Fibroblast of pulmonary artery (primary cell): Measurements from ENCODE around the gene TWIST2.

ENCODE experiments used
- DNase-seq: peaks from one replicate; pipeline ENCODE4 v3.0.0-alpha.2; 2010; ENCODE audit warnings: low read depth
- H3K4me3 ChIP-seq: replicated peaks from 2 replicates; pipeline ENCODE4 v1.5.1; 2011; ENCODE audit warnings: low read depth, mild to moderate bottlenecking, control low read depth, low read length, moderate library complexity
- TF ChIP-seq, protein P1 (sequence below): IDR thresholded peaks from 2 replicates; pipeline ENCODE4 v1.5.1; 2011; ENCODE audit warnings: mild to moderate bottlenecking, control low read depth, low read length, inconsistent platforms; ENCODE audit errors: missing control alignments

TWIST2 gene

DNA sequence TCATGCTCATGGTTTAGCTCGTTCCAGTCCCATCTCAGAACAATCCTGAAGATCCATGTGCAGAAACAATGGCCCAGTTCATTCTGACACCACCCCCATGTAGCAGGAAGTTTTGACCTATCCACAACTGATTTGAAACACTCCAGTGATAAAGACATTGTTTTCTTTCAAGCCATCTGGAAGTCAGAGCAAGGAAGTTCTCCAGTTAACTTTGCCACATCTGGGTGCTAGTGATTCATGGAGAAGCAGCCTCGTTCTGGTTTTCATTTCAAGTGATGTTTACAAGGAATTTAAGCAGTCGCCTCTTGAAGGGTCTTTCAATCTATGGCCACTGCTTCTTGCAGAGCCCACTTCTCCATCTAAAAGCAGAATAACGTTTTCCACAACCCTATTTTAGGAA, 36.6 kb upstream of the TWIST2 start:
- H3K4me3 ChIP-seq, result no peak overlapping the region
- peak; percentile 42 for DNase-seq
- TF ChIP-seq, protein P1, sequence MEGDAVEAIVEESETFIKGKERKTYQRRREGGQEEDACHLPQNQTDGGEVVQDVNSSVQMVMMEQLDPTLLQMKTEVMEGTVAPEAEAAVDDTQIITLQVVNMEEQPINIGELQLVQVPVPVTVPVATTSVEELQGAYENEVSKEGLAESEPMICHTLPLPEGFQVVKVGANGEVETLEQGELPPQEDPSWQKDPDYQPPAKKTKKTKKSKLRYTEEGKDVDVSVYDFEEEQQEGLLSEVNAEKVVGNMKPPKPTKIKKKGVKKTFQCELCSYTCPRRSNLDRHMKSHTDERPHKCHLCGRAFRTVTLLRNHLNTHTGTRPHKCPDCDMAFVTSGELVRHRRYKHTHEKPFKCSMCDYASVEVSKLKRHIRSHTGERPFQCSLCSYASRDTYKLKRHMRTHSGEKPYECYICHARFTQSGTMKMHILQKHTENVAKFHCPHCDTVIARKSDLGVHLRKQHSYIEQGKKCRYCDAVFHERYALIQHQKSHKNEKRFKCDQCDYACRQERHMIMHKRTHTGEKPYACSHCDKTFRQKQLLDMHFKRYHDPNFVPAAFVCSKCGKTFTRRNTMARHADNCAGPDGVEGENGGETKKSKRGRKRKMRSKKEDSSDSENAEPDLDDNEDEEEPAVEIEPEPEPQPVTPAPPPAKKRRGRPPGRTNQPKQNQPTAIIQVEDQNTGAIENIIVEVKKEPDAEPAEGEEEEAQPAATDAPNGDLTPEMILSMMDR, result no peak

DNA sequence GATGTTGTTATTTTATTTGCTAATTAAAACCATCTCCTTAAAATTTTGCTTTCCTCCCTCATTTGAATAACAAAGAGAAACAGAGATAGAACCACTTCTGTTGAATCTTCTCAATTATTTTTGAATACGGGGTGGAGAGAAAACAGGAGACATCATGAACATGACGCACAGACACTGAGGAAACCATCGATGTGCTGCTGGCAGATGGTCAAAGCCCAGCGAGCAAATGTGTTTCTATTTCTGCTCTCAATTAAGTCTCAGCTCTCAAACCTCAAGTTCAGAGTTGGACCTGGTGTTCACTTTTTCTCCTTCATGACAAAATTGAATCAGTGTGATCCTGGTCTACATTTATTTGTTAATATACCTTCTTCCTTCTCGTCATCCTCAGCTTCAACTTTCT, 36.1 kb upstream of the TWIST2 start:
- H3K4me3 ChIP-seq, result no peak overlapping the region
- TF ChIP-seq, protein P1, result no peak
- DNase-seq, result no peak

DNA sequence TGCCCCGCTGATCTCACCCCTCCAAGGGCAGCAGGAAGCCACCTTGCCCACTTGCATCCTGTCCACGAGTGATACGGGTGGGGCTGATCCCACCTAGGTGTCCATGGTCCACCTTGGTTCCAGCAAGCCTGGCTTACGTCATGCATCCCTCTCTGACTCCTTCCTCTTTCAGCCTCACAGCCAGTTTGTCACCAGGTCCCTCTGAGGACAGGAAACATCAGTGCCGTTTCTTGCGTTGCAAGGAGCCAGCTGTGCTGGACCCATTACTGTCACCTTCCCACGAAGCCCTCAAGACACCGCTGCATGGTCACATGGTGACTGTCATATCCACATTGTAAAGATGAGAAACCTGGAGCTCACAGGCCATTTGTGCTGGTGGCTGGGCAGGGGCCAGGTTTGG, 34.8 kb upstream of the TWIST2 start:
- H3K4me3 ChIP-seq, result no peak overlapping the region
- DNase-seq, result no peak
- TF ChIP-seq, protein P1, result no peak

DNA sequence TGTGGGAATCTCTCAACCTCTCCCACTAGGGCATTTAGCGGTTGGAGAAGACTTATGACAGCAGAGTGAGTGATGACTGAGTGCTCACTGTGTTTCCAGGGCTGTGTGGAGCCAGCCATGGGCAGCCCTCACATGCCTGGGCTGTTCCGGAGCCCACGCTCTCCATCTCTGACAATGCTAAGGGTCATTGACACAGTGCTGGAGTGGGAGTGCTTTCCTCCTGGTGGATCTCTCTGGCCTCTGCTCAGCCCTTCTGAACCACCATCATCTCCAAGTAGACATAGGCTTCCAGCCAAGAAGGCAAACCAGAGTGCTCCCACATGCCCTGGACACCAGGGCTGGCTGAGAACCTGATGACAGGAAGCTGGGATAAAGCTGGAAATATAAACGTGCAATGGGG, 33.1 kb upstream of the TWIST2 start:
- no peak overlapping the region for H3K4me3 ChIP-seq
- no peak for DNase-seq
- TF ChIP-seq, protein P1, result no peak

DNA sequence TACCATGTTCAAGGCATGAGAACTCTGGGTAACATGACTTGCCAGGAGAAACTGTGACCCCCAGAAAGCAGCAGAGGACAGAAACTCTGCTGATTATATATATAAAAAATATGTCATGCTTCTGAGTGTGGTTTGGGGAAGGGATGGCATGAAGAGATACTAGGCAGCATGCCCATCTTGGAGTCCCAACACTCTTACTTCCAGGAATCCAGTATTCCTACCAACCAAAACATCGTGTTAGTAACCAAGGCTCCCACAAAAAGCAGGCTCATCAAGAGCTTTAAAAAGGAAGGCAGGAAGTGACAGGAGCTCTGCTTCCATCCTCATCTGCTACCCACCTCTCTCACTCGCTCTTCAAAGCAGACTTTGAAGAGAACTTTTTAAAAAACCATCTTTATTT, 31.6 kb upstream of the TWIST2 start:
- TF ChIP-seq, protein P1, result no peak
- DNase-seq, result no peak

DNA sequence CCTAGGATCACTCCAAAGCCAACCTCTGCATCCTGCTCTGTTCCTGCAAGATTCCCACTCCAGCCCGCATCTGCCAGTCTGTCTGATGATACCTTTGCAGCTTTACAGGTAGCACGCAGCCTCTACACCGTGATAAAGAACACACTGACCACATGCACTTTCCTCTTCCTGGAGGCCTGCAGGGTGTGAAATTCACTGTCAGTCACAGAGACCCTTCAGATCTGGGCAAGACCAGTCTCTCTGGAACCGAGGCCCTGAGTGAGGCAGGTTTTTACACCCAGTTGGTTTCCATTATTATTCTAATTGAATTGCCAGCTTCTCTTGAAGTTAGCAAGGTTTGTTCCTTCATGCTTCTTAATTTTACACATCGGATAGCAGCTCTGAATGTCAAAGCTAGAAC, 30.5 kb upstream of the TWIST2 start:
- no peak for DNase-seq
- no peak overlapping the region for H3K4me3 ChIP-seq
- TF ChIP-seq, protein P1, result no peak

More for the DNA sequence above, 31.6 kb upstream of the TWIST2 start:
- no peak overlapping the region for H3K4me3 ChIP-seq

DNA sequence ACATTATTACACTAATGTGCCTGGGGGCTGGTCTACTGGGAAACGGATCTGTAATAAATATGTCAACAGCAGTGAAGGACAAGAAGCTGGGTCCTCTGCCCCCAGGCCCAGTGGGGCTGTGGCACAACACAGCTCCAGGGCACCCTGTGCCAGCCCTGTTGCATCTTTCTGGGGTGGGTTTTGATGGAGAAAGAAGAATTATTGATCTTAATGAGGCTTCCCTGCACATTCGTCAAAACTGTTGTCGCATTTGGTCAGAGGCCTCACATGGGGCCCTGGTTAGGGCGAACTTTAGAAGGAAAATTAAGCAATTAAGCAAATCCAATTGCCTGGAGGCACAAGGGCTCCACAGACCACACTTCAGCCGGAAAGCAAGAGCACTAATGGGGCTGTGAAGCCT, 30.0 kb upstream of the TWIST2 start:
- TF ChIP-seq, protein P1, result no peak
- H3K4me3 ChIP-seq, result no peak overlapping the region
- no peak for DNase-seq
